ENCODE results near the gene CAMTA1.

DNA sequence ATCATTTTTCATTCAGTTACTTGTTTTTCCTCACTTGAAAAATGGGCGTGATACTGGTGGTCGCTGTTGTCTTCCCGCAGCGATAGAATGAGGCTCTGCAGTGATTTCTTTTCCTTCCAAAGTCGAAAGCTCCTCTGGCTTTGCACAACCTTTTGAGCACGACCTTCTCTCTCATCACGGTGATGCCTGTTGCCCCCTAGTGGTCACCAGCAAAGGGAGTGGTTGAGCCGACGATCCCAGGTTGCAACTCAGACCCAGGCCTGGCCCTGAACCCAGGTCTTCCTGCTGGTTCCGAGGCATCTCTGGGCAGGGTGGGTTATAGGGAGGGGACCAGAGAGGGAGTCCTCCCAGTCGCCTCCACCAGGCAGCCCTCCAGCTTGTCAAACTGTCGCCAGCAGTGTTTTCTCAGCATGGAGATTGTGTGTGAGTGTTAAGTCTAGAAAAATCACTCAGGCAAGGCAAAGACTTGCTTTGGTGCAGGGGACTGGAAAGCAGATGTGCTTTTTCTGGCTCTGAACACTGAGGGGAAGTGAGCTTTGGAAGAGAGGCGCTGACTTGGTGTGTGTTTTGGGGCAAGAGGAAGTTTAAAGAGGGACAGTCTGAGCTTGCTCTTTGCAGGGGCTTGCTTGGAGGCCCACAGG is 285.3 kb downstream of the CAMTA1 start:
- no peak for TF ChIP-seq TAF1 (conservative IDR thresholded peaks at IDR 0.05)
- TF ChIP-seq, protein P1, sequence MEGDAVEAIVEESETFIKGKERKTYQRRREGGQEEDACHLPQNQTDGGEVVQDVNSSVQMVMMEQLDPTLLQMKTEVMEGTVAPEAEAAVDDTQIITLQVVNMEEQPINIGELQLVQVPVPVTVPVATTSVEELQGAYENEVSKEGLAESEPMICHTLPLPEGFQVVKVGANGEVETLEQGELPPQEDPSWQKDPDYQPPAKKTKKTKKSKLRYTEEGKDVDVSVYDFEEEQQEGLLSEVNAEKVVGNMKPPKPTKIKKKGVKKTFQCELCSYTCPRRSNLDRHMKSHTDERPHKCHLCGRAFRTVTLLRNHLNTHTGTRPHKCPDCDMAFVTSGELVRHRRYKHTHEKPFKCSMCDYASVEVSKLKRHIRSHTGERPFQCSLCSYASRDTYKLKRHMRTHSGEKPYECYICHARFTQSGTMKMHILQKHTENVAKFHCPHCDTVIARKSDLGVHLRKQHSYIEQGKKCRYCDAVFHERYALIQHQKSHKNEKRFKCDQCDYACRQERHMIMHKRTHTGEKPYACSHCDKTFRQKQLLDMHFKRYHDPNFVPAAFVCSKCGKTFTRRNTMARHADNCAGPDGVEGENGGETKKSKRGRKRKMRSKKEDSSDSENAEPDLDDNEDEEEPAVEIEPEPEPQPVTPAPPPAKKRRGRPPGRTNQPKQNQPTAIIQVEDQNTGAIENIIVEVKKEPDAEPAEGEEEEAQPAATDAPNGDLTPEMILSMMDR (IDR thresholded peaks at IDR 0.05; ENCODE audit: low read depth, low read length, missing input control), result peak; percentile 73
- TF ChIP-seq YY1 (IDR thresholded peaks at IDR 0.05), result no peak
- no peak for TF ChIP-seq FOXA1 (IDR thresholded peaks at IDR 0.05)
- TF ChIP-seq, protein P2, sequence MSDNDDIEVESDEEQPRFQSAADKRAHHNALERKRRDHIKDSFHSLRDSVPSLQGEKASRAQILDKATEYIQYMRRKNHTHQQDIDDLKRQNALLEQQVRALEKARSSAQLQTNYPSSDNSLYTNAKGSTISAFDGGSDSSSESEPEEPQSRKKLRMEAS (IDR thresholded peaks at IDR 0.05), result no peak

Data from liver (tissue), 3 donors.